GM19395 (cell line): ENCODE results near the gene RPL10A.

Experiments used
- ATAC-seq: cut with Tn5 transposase; IDR thresholded peaks from one replicate; pipeline ENCODE4 v1.9.1; 2021; ENCODE audit warnings: mild to moderate bottlenecking, moderate library complexity; ENCODE audit not compliant: unreplicated experiment

The RPL10A gene

DNA sequence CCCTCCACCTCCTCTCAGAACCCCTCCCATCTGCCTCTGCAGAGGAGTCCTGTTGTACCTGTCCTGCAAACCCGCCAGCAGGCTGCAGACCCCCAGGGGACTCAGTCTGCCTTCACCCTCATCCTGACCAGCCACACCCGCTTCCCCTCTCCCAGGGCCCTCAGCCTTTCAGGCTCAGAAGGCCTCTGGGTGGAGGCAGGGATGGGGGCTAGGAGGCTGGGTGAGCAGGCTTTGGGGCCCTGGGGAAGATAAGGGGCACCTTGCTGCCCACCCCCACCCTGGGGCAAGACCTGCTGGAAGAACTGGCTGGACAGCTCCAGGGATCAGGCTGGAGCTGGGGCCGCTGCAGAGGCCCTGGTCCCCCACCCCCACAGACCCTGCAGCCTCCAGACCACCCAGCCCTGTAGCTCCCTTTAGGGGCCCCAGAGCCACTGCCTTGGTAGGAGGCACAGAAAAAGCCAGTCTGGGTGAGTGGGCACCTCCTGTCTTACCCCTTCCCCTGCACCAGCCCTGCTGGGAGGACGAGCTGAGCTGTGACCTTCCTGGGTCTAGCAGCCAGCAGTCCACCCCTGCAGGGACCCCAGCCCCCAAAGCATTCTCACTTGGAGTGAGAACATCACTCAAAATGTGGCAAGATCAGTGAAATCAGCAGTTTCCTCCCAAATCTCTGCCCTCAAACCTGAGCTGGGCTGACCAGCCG is 23.5 kb downstream of the RPL10A start:
- no peak for ATAC-seq

DNA sequence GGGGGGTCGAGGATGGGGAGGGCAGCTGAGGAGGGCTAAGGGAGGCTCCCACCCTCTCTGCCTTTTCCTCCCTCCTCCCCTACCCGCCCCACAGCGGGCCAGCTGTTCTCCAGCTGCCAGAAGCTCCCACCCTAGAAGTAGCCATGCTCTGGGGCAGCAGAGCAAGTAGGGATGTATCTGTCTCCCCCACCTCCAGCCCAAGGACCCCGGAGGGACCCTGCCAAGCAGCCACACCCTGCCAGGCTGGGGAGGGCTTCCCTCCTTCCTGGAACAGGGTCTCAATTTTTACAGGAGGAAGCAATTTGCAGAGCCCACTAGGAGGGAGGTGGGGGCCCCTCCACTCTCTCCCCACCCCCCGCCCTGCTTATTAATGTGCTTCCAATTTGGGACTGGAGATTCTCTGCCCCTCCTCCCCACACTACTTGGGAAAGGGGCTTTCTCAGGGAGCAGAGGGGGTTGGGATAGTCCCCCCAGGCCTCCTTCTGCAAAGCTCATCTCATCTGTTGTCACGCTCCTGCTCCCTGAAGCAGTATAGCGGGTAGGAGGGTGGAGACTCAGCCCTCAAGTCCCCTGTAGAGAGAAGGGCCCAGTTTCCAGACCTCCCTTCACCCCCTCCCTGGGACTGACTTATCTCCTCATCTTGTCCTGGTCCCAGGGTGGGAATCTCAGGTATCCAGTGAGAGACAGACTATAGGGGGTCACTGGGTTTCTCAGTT is 24.2 kb downstream of the RPL10A start:
- ATAC-seq, result no peak

- no peak for ATAC-seq
Measured at GRCh38 chr6:35492974-35493284, 24.7 kb downstream of the RPL10A start.

- ATAC-seq, result no peak
Measured at GRCh38 chr6:35493307-35493983, 25.2 kb downstream of the RPL10A start.

DNA sequence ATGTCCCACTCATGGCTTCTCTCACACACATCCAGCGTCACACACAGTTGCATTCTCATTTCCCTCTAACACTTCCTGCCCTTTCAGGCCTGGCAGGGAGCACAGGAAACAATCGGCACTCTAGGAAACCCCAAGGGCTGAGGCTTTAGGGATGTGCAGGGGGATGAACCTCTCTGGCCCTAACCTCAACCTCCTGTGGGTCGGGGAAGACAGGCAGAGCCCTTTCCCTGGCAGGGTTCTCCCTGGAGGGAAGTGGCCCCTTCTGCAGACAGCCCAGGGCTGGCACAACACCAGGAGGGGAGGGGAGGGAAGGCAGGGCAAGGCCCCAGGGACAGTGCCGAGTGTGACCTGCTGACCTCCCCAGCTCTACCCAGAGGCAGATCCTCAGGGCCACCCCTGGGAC is 26.0 kb downstream of the RPL10A start:
- ATAC-seq, result no peak

GRCh38 chr6:35495258-35496035 is 27.2 kb downstream of the RPL10A start:
- no peak for ATAC-seq

DNA sequence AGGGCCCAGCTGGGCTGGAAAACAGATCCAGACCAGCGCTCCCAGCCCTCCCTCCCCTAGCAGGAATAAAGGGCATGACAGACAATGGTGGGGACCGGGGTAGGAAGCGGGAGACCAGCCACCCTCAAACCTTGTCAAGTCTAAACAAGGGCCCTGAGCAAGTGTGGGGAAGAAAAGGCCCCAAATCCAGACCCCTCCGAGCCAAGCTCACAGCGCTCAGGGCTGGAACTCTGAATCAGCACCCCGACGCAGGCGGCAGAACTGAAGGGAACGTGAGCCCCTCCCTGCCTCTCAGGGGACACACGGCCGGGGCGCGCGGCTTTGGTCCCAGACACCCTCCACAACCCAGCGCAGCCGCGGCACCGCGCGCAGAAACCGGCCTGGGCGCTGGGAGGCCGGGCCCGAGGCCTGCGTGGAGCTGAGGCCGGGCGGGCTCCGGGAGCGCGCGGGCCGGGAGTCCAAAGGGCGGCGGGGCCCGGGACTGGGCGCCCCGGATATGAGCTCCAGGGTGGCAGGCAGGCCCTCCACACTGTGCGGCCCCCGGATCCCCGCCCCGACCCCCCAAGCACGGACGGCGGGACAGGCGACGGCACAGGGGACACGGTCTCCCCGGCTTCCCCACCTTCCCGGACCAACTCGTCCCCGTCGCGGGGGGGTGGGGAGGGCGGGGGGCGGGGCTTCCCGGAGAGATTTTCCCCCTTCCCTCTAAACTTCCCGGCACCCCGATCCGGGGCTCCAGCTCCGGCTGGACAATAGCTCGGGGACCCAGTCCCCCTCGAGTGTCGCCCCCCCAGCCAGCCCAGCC is 28.0 kb downstream of the RPL10A start:
- no peak for ATAC-seq

GRCh38 chr6:35496841-35497570 is 28.8 kb downstream of the RPL10A start, which contains the start of gene TEAD3:
Gene TEAD3, minus strand, starts transcription at chr6:35497079.
- ATAC-seq, result no peak

GRCh38 chr6:35497571-35498421 is 29.6 kb downstream of the RPL10A start:
- ATAC-seq, result no peak

GRCh38 chr6:35498422-35499067 is 30.3 kb downstream of the RPL10A start:
- no peak for ATAC-seq

DNA sequence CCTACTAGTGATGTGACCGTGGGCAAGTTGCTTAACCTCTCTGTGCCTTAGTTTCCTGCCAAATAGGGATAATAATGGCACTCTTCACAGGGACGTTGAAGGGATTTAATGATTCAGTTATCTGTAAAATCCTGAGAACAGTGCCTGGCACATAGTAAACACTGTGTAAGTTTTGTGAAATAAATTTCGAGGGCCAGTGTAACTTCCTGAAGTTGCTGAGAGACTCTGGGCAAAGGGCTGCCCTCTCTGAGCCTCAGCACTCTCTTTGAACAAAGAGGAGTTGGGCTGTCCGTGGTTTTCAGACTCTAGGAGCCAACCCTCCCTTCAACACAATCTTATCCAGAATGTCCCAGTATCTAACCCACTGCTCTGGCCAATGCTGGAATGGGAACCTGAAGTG is 31.2 kb downstream of the RPL10A start:
- no peak for ATAC-seq

GRCh38 chr6:35500782-35501181 is 32.6 kb downstream of the RPL10A start:
- no peak for ATAC-seq

GRCh38 chr6:35501784-35502183 is 33.6 kb downstream of the RPL10A start:
- no peak for ATAC-seq

- ATAC-seq, result no peak
Measured at GRCh38 chr6:35503534-35503933, 35.3 kb downstream of the RPL10A start.

- no peak for ATAC-seq
Measured at GRCh38 chr6:35505999-35506412, 37.8 kb downstream of the RPL10A start.

- no peak for ATAC-seq
Measured at GRCh38 chr6:35506536-35506935, 38.3 kb downstream of the RPL10A start.

GRCh38 chr6:35507221-35507620 is 39.0 kb downstream of the RPL10A start:
- no peak for ATAC-seq

GRCh38 chr6:35508027-35508426 is 39.8 kb downstream of the RPL10A start:
- ATAC-seq, result no peak
